GM19372 (cell line): Measurements from ENCODE around the gene PRTFDC1.
"Not testable (repeated sequence)": the region's sequence is repeated elsewhere in the genome, so short reads cannot be mapped to it uniquely, and the experiment has no call there.

Source experiments
- ATAC-seq: cut with Tn5 transposase; IDR thresholded peaks from one replicate; pipeline ENCODE4 v1.9.1; 2021; ENCODE audit warnings: mild to moderate bottlenecking, low read depth, moderate library complexity; ENCODE audit not compliant: unreplicated experiment

The PRTFDC1 gene

DNA sequence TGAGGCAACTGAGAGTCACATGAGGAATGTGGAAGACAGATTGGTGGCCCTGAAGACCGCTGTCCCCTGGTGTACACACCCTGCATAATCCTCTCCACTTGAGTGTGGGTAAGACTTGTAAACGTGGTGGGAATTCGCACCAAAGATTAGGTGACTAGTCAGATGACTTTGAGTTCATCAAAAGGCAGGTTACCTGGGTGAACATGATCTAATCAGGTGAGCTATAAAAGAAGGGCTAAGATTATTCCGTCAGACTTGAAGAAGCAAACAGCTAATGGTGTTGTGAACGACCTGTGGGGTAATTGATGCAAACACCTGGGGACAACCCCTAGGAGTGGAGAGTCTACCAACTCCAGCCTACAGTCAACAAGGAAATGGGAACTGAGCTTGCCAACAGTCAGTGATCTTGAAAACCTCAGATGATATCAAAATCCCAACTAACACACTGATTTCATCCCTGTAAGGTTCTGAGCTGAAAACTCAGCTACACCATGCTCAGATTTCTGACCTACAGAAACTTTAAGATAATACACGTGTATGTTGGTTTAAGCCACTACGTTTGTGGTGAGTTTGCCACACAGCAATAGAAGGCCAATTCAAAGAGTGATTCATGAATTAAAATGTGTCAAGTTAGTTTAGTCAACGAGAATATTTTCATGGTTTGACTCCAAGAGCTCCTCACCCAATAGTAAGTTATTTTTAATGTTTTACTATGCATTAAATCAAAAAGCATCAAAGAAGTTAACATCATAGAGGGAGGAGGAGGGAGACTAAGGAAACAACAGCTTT lies 16.7 kb downstream of the PRTFDC1 start:
- ATAC-seq: no peak

DNA sequence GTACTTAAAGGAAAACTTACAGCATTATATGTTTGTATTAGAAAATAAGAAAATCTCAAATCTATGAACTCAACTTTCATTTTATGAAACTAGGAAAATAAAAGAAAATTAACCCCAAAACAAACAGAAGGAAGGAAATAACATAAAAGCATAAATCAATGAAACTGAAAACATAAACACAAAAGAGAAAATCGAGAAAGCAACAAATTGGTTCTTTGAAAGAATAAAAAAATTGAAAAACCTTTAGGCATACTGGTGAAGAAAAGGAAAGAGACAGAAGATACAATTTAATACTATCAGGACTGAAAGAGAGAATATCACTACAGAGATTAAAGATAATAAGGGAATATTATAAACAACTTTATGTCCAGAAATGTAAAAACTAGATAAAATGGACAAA lies 21.2 kb downstream of the PRTFDC1 start:
- ATAC-seq: no peak

DNA sequence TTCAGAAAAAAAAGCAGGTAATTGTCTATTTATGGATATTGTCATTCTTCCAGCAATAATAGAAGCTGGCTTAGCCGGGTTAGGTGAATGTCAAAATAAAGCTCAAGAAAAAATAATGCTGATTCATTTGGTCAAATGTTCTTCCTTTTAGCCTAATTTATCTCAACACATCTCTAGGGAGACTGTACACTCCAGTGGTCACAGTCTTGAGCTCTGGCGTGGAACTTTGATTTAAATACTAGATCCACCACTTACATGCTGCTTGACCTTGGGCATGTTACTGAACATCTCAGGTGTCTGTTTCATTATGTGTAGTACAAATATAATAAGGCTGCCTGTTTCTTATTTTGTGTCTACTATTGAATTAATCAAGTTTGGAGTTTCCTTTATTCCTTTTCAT lies 22.0 kb downstream of the PRTFDC1 start:
- peak; percentile 75 for ATAC-seq

DNA sequence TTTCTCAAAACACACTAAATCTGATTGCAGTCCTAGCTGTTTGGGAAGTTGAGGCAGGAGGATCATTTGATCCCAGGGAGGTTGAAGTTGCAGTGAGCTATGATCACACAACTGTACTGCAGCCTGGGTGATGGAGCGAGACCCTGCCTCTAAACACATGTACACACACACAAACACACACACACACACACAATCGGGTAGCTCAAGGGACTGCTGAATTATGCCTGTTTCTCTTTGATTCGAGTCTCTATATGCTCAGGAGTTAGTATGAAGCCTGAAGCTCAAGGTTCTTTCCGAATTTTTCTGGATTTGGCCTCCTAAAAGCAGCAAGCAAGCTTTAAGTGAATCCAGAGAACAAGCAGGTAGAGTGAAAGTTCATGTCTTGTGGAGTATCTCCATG lies 22.5 kb downstream of the PRTFDC1 start:
- peak; percentile 9 for ATAC-seq

DNA sequence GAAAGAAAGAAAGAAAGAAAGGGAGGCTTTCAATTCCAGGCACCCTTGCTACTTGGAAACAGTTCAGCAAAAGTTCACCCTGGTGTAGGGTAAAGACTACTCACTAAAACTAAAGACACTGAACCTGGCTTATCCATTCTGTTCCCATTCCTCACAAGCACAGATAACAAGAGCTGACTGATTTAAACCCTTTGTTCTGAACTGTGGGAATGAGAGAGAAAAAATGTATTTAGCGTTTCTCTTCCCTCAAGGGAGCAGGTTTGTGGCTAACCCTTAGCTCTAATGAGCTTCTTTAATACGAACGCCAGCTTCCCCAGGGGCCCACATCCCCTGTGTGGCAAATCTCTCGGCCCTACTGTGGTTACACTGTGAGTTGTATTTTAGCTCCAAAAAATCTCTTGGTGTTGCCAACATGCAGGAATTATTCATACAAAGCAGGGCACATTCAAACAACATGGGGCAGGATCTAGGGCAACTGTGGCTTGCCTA lies 23.3 kb downstream of the PRTFDC1 start:
- ATAC-seq: no peak

DNA sequence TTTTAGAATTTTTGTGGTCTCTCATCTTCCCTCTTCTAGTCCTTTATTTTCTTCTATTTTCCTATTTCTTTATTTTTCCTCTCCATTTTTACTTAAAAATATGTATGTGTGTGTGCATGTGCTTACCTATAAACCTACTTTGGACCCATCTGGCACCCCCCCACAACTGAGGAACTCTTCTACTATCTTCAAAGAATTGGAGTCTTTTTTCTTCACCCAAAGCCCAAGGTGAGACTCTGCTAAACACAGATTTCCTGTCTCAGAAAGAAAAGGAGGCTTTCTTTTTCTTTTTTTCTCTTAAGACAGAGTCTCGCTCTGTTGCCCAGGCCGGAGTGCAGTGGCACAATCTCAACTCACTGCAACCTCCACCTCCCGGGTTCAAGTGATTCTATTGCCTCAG lies 24.2 kb downstream of the PRTFDC1 start:
- no peak for ATAC-seq

DNA sequence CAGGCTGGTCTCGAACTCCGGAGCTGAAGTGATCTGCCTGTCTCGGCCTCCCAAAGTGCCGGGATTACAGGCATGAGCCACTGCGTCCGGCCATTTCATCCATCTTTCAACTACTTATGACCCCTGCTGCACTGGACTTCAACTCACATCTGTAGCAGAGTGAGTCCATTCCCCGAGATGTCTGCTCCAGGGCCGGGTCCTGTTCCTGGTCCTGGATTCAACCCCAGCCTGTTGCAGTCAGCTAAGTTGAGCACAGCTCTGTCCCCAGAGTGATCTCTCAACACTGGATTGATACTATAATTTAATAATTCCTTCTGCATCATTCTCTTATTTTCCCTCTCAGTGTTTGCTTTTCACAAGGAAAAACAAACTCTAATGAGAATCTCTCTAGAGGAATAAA lies 25.8 kb downstream of the PRTFDC1 start:
- no peak for ATAC-seq

DNA sequence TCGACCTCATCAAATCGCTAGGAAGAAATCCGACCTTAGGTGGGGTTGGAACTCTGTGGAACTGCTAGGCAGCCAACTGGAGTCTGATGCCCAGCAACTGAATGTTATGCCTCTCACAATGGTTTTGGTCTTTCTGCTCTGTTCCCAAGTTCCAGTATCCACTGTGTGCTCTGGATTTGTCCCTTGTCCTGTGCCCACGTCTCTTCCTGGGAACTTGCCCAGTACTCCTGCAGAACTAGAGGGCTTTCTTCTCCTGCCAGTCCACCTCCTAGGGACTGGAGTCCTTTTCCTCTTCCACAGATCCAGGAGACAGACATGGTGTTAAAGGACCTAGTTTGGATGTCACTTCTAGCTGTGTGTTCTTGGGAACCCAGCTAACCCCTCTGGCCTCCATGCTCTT lies 26.6 kb downstream of the PRTFDC1 start:
- ATAC-seq: no peak

DNA sequence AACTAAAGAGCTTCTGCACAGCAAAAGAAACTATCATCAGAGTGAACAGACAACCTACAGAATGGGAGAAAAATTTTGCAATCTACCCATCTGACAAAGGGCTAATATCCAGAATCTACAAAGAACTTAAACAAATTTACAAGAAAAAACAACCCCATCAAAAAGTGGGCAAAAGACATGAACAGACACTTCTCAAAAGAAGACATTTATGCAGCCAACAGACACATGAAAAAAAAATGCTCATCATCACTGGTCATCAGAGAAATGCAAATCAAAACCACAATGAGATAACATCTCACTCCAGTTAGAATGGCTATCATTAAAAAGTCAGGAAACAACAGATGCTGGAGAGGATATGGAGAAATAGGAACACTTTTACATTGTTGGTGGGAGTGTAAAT lies 27.9 kb downstream of the PRTFDC1 start:
- not testable (repeated sequence) for ATAC-seq

DNA sequence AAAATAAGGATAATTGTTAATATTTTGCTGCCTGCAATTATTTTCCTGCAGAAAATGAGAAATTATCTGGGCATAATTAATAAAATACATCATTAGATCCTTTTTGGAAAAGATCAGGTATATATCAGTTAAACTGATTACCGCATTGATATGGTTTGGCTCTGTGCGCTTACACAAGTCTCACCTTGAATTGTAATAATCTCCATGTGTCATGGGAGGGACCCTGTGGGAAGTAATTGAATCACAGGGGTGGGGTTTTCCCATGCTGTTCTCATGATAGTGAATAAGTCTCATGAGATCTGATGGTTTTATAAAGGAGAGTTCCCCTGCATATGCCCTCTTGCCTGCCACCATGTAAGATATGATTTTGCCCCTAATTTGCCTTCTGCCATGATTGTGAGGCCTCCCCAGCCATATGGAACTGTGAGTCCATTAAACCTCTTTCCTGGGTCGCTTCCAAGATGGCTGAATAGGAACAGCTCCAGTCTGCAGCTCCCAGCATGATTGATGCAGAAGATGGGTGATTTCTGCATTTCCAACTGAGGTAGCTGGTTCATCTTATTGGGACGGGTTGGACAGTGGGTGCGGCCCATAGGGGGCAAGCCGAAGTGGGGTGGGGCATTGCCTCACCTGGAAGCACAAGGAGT lies 30.1 kb downstream of the PRTFDC1 start:
- ATAC-seq: not testable (repeated sequence)

DNA sequence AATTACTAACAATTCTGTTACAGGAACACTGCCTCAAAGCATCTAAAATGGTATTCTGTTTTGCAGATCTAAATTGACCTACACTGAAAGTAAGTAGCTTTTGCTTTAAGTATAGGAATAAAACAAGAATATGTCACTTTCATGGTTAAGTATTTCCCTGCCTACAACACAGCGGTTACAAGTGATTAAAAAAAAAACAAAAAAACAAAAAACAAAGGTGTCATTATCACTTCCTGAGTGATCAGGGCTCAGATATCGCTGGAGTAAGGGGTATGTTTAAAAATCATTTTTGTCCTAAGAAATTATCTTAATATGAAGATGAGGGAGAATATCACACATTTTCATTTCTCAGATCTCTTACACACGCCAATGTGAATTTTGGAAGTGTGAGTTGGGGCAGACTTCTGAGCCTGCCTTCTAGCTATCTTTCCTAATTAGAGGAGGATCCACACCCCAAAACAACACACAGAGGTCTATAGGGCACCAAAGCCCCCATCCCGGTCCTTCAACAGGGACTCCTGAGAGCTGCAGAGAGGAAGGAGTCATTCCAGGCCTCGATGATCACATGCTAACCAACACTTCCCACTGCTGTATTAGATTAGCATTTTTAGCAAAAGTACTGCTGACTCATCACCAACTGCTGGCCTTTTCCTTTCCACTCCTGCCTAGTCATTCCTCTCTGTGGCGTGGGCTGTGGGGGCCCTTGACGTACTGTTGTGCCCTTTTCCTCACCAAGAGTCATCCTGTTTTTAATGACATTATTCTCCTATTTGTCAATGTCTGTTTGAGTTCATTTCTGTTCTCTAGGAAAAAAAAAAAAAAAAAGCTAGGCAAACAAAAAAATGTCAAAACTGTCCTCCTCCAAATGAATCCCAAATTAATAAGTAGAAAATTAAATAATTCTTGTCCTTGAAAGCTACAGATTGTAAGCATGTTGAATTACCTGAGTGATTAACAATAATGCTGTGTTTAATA lies 31.2 kb downstream of the PRTFDC1 start:
- peak; percentile 70 for ATAC-seq

DNA sequence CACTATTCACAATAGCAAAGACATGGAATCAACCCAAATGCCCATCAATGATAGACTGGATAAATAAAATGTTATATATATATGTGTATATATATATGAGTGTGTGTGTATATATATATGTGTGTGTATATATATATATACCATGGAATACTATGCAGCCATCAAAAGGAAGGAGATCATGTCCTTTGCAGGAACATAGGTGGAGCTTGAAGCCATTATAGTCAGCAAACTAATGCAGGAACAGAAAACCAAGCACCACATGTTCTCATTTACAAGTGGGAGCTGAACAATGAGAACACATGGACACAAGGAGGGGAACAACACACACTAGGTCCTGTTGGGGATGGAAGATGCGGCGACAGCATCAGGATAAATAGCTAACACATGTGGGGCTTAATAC lies 32.2 kb downstream of the PRTFDC1 start:
- not testable (repeated sequence) for ATAC-seq

DNA sequence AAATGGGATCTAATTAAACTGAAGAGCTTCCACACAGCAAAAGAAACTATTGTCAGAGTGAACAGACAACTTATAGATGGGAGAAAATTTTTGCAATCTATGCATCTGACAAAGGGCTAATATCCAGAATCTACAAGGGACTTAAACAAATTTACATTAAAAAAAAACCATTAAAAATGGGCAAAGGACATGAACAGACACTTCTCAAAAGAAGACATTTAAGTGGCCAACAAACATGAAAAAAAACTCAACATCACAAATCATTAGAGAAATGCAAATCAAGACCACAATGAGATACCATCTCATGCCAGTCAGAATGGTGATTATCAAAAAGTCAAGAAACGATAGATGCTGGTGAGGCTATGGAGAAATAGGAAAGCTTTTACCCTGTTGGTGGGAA lies 32.8 kb downstream of the PRTFDC1 start:
- not testable (repeated sequence) for ATAC-seq

DNA sequence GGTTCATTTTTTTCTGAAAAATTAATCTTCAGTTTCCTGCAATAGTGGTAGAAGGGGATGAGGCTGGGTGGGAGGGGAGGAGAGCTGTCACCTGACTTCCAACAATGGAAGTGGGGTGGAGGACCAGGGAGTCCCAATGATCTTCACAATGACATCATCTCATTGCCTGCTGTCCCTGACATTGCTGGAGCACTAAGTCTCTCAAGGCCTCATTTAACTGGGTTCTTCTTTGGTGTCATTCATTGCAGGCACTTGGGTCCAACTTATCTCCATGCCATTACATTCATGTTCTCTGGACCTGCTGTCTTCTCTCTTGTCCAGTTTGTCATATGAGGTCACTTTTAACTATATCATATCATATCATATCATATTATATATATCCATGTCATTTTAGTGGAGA lies 34.4 kb downstream of the PRTFDC1 start:
- ATAC-seq: no peak

DNA sequence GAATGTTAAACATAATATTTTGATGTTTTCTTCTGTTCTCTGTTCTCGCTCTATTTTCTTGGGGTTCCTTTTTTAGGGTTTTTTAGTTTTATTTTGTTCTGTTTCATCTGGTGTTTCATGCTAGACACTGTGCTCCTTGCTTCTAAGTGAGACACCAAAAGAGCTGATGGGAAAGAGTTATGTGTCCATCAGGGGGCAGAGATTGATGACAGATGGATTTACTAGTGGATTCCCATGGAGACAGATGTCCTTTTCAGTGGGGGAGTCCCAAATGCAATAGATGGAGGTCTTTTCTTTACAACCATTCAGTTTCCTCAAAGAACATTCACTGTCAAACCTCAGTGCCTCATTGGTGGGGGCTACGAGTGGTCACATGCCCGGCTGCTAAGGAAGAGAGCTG lies 34.9 kb downstream of the PRTFDC1 start:
- ATAC-seq: no peak

DNA sequence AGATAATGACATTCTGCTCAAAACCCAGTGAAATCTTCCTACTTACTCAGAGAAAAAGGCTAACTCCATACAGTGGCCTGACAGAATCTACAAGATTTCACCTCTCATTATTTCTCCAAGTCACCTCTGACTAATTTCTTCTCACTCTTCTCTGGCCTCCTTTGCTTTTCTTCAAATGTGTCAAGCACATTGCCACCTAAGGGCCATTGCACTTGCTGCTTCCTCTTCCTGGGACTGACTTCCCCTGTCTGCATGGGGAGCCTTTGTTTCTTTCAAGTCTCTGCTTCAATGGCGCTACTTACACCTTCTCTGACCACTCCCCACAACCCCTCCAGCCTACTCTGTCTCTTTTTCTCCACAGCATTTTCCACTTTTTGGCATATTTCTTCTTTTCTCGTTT lies 36.0 kb downstream of the PRTFDC1 start:
- ATAC-seq: no peak

DNA sequence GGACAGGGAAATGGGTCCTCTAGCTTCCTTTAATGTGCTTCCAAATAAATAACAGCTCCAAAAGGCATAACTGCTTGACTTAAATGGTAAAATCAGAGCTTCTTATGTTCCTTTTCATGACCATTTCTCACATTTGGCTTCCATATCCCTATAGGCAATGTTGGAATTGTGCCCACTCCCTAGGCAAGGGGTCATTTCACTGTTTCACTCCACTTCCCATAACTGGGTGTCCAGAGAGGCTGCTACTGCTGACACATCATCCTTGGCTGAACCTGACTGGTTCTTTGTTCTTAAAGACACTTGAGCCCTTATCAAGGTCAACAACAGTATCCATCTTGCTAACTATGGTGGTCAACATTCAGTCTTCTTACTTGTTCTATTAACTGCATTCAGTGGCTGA lies 37.1 kb downstream of the PRTFDC1 start:
- no peak for ATAC-seq

DNA sequence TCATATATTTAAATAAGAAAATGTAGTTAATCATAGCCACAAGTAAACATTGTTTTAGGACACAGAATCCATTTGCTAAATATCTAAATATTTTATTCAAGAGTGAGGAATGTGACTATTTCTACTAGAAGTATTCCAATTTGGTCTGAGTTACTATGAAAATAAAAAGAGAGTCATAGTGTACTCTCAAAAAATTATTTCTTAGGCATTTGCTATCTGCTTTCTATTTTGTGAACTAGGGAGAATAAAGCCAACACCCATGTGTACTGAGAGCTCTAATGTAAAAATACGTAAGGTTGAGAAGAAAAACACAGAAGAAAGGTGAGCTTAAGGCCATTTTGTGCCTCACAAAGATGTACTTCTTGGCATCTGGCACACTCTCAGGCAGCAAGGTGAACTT lies 38.3 kb downstream of the PRTFDC1 start:
- no peak for ATAC-seq

DNA sequence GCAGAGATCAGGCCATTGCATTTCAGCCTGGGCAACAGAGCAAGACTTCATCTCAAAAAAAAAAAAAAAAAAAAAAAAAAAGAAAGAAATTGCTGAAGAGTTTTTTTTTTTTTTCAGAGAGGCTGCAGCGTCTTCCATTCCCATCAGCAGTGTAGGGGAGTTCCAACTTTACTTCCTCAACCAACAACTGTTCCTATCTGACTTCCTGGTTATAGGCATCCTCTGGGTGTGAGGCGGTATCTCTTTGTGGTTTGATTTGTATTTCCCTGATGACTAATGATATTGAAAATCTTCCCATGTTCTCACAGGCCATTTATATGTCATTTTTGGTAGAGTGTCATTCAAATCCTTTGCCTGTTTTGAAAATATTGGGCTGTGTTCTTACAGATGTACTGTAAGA lies 40.2 kb downstream of the PRTFDC1 start:
- ATAC-seq: no peak

DNA sequence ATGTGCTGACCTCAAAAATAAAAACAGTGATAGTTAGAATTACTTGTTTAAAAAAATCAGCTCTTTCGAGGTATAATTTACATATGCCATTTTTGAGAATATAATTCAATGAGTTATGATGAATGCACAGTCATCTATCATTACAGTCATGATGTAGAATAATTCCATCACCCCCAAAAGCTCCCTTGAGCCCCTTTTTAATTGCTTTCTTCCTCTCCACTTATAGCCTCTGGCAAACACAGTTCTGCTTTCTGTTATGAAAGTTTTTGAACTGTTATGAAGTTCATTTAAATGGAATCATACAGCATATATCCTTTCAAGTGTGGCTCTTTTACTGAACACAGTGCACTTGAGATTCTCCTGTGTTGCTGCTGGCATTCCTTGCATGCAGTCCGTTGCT lies 41.4 kb downstream of the PRTFDC1 start:
- no peak for ATAC-seq

DNA sequence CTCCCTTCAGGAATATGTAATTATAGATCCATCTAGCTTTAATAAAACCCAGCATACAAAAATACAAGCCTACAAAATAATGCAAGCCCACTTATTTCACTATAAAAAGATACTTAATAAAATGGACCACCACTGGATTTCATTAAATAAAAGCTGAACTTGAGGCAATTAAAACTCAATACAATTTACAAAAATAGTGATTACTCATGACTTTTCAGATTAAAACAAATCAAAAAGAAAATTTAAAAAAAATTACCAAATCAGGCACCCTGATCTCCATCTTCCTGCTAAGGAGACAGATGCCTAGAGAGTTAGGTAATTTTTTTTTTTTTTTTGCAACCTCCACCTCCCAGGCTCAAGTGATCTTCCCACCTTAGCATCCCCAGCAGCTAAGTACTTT lies 41.8 kb downstream of the PRTFDC1 start:
- no peak for ATAC-seq
